Hepatocyte (in vitro differentiated cells): Measurements from ENCODE around the gene ADIPOR2.
"Not testable (repeated sequence)": the region's sequence is repeated elsewhere in the genome, so short reads cannot be mapped to it uniquely, and the experiment has no call there.

Experiments used
- EZH2phosphoT487 ChIP-seq: fragments of 200-600 bp; sonication (generic); IDR thresholded peaks from one replicate; pipeline ENCODE4 v1.6.1; 2018; ENCODE audit warnings: antibody characterized with exemption, mild to moderate bottlenecking, low read depth, moderate library complexity; ENCODE audit not compliant: unreplicated experiment, severe bottlenecking
- TF ChIP-seq, protein P1 (sequence below): fragments of 200-600 bp; sonication (generic); IDR thresholded peaks from 2 replicates; pipeline ENCODE4 v1.5.1; 2016; ENCODE audit warnings: antibody characterized with exemption, mild to moderate bottlenecking; ENCODE audit not compliant: poor library complexity

GRCh38 chr12:1711536-1712211, 20.8 kb downstream of the ADIPOR2 start:
- TF ChIP-seq, protein P1, sequence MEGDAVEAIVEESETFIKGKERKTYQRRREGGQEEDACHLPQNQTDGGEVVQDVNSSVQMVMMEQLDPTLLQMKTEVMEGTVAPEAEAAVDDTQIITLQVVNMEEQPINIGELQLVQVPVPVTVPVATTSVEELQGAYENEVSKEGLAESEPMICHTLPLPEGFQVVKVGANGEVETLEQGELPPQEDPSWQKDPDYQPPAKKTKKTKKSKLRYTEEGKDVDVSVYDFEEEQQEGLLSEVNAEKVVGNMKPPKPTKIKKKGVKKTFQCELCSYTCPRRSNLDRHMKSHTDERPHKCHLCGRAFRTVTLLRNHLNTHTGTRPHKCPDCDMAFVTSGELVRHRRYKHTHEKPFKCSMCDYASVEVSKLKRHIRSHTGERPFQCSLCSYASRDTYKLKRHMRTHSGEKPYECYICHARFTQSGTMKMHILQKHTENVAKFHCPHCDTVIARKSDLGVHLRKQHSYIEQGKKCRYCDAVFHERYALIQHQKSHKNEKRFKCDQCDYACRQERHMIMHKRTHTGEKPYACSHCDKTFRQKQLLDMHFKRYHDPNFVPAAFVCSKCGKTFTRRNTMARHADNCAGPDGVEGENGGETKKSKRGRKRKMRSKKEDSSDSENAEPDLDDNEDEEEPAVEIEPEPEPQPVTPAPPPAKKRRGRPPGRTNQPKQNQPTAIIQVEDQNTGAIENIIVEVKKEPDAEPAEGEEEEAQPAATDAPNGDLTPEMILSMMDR = not testable (repeated sequence)
- not testable (repeated sequence) for TF ChIP-seq EZH2phosphoT487
